ENCODE data around the gene ANKRD13B. TPM values are rescaled to one million over a fixed set of nuclear protein-coding genes. Genes with fewer than 3 reads are reported as not detected.

Gene ANKRD13B
- total and polyA plus RNA-seq, 2 of the 13 experiments (the other 11 are each of a cell fraction or from before 2014, with no cell fraction given): 1.7 to 1.8 TPM

GRCh38 chr17:29591146-29591736 is 1.7 kb upstream of the ANKRD13B start (continued):
- TF ChIP-seq THRA (CRISPR knock-in tag; IDR thresholded peaks at IDR 0.05; ENCODE audit: borderline replicate concordance) (no peak), BCLAF1 (IDR thresholded peaks at IDR 0.05) (no peak), PATZ1 (CRISPR knock-in tag; IDR thresholded peaks at IDR 0.05) (no peak), ZNF530 (CRISPR knock-in tag; IDR thresholded peaks at IDR 0.05; ENCODE audit: low read depth) (no peak), FOXO1 (CRISPR knock-in tag; IDR thresholded peaks at IDR 0.05) (peak; percentile 33; the same call in 1 of the 2 replicates), THAP7 (CRISPR knock-in tag; IDR thresholded peaks at IDR 0.05) (peak; percentile 68), PHF8 (CRISPR knock-in tag; IDR thresholded peaks at IDR 0.05) (peak; percentile 50; the same call in 1 of the 2 replicates), ZNF709 (CRISPR knock-in tag; IDR thresholded peaks at IDR 0.05) (0 out of 2 replicates have a peak, but pooled peaks have one; percentile 46), ZNF121 (CRISPR knock-in tag; IDR thresholded peaks at IDR 0.05) (no peak), ZNF788 (CRISPR knock-in tag; IDR thresholded peaks at IDR 0.05; ENCODE audit: borderline replicate concordance) (no peak; the same call in 1 of the 2 replicates), DPF2 (CRISPR knock-in tag; IDR thresholded peaks at IDR 0.05; ENCODE audit: borderline replicate concordance, low read depth) (no peak), PRMT3 (CRISPR knock-in tag; IDR thresholded peaks at IDR 0.05; ENCODE audit: borderline replicate concordance, low read depth) (no peak), ZBTB20 (CRISPR knock-in tag; IDR thresholded peaks at IDR 0.05; ENCODE audit: borderline replicate concordance, low read depth) (no peak), KDM1A (CRISPR knock-in tag; IDR thresholded peaks at IDR 0.05) (no peak), XRCC5 (optimal IDR thresholded peaks at IDR 0.05; ENCODE audit: low read length) (no peak), ZNF816 (CRISPR knock-in tag; IDR thresholded peaks at IDR 0.05; ENCODE audit: borderline replicate concordance) (peak; percentile 19; the same call in 1 of the 2 replicates), MLLT10 (CRISPR knock-in tag; IDR thresholded peaks at IDR 0.05) (no peak), PAWR (CRISPR knock-in tag; IDR thresholded peaks at IDR 0.05; ENCODE audit: borderline replicate concordance) (no peak), ZNF619 (CRISPR knock-in tag; IDR thresholded peaks at IDR 0.05) (no peak), KDM2A (CRISPR knock-in tag; IDR thresholded peaks at IDR 0.05; ENCODE audit: borderline replicate concordance, low read depth) (no peak), KDM5A (IDR thresholded peaks at IDR 0.05; ENCODE audit: borderline replicate concordance, low read length) (no peak), ZBTB1 (CRISPR knock-in tag; IDR thresholded peaks at IDR 0.05; ENCODE audit: borderline replicate concordance) (no peak), HDAC1 (CRISPR knock-in tag; IDR thresholded peaks at IDR 0.05) (peak; percentile 31; the same call in 1 of the 2 replicates), ZNF768 (CRISPR knock-in tag; IDR thresholded peaks at IDR 0.05) (no peak), AKAP8 (CRISPR knock-in tag; IDR thresholded peaks at IDR 0.05) (no peak)

Data from HepG2 (cell line).